ENCODE data around the gene RPL36.

DNA sequence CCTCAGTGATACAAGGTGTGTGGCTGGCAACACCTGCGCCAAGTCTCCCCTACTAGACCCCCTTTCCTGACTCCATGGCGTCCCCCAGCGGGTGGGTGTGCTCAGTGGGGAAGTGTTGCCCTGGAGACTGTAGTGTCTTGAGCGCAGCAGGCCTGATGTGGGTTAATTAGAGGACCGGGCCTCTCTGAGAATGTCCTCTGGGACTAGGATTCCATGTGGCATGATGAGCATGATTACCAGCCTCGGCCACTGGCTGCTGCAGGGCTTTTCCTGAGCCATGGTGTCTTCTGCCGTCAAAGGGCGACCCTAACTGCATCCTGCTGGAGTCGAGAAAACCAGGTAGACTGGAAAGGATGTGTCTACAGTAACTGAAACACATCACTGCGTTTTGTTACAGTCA is 37.8 kb upstream of the RPL36 start:
- TF ChIP-seq POLR2AphosphoS5 (IDR thresholded peaks at IDR 0.05): no peak
- TF ChIP-seq, protein P1, sequence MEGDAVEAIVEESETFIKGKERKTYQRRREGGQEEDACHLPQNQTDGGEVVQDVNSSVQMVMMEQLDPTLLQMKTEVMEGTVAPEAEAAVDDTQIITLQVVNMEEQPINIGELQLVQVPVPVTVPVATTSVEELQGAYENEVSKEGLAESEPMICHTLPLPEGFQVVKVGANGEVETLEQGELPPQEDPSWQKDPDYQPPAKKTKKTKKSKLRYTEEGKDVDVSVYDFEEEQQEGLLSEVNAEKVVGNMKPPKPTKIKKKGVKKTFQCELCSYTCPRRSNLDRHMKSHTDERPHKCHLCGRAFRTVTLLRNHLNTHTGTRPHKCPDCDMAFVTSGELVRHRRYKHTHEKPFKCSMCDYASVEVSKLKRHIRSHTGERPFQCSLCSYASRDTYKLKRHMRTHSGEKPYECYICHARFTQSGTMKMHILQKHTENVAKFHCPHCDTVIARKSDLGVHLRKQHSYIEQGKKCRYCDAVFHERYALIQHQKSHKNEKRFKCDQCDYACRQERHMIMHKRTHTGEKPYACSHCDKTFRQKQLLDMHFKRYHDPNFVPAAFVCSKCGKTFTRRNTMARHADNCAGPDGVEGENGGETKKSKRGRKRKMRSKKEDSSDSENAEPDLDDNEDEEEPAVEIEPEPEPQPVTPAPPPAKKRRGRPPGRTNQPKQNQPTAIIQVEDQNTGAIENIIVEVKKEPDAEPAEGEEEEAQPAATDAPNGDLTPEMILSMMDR (IDR thresholded peaks at IDR 0.05): no peak

All from transverse colon (tissue), 4 donors.